Raji (cell line): ENCODE measurements around the gene PTER.

Experiments
- POLR2A ChIP-seq: IDR thresholded peaks from 2 replicates; pipeline ENCODE4 v1.6.1; 2011; ENCODE audit warnings: low read depth, low read length, control low read depth; ENCODE audit not compliant: insufficient read depth

The PTER gene

DNA sequence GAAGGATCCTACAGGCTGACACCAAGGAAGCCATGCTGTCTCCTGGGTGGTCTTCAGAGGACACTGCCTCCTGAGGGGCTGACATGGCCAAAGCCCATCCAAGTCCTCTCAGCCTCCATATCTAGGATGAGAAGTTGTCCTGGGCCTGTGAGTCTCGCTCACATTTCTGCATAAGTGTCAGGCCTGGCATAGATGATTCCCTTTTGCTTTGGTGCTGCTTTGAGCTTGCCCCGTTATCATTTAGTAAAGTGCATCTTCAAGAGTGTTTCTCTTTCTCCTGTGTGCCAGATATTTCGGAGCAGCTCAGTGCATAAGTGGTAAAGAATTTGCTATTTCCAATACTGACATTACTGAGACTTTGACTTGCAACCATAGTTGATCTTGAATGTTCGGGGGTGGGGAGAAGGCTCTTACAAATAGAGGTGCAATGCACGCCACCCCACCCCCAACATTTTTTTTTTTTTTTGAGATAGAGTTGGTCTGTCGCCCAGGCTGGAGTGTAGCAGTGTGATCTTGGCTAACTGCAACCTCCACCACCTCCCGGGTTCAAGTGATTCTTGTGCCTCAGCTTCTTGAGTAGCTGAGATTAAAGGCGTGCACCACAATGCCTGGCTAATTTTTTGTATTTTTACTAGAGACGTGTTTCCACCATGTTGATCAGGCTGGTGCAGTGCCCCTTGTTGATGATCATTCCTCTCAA is 9.1 kb downstream of the PTER start:
- TF ChIP-seq POLR2A, result no peak

DNA sequence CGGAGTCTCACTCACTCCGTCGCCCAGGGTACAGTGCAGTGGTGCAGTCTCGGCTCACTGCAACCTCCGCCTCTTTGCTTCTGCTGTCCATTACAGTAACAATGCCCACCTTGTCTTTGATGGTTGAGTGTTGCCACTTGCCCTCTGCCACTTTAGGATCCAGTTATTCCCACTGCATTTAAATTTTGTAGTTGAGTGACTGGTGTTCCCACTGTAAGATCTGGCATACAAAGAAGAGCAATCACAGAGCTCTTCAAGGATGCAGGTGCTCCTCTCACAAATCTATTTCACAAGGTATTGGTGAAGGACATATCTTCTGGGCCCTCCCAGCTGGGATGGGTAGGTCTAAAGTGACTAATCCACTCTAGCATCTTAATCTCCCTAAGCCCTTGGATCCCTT is 12.6 kb downstream of the PTER start:
- no peak for TF ChIP-seq POLR2A

DNA sequence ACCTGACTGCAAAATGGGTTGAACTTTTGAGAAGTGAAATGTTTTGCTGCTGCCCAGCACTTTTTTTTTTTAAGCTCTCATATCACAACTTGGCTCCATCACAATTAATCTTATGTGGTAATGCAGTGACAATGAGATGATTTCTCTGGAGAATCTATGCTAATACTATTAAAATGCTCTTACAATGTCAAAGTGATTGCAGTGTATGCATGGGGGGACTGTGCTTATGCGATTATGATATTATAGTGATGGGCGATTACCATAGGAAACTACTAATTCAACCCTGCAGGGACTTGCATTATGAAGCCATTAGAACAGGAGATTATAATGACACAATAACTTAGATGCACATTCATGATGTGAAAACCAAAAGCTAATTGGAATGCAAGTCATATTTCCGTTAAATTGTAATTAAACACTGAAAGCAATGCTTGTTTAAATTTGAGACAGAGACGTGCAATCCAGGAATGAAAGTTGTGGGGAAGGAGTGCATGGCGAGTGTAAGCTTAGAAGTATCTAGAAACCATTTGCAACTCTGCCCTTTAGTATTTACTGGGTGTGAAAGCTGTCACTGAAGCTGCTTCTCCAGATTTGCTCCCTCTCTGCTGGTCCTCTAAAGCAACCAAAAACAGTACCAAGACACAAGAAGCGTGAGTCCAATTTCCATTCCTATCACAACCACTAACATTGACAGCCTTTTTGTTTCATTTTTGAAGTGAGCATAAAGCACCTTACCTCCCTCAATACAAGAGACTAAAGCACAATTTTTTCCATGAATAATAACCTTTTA is 21.6 kb downstream of the PTER start:
- TF ChIP-seq POLR2A, result no peak

DNA sequence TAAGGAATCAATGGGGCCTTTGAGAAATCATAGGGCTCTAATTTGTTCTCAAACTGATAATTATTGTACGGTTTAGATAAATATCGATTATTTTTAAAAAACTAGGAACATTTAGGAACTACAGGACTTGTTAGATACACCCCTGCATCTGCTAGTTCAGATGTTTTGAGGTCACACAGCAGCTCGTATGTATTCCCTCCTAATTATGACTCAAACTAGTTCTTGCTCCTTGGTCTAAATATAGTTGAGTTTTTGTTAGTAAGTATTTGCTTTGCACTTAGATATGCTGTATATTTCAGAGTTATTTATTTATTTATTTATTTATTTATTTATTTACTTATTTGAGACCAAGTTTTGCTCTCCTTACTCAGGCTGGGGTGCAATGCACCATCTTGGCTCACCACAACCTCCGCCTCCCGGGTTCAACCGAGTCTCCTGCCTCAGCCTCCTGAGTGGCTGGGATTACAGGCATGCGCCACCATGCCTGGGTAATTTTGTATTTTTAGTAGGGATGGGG is 22.7 kb downstream of the PTER start:
- TF ChIP-seq POLR2A, result no peak

DNA sequence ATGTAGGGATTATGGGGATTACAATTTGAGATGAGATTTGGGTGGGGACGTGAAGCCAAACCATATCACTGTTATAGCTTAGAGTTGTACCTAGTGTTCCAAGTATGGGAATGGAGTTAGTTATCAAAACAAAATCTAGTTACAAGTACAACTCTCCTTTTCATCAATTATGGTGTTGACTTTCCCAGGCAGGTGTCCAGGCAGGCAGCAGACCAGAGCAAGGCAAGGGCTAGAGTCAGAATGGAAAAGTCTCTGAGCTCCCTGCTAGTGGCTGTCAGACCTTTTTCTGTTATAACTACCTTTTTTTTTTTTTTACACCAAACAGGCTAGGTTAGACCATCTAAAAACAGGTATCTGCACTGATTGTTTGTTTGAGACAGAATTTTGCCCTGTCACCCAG is 29.2 kb downstream of the PTER start:
- no peak for TF ChIP-seq POLR2A

DNA sequence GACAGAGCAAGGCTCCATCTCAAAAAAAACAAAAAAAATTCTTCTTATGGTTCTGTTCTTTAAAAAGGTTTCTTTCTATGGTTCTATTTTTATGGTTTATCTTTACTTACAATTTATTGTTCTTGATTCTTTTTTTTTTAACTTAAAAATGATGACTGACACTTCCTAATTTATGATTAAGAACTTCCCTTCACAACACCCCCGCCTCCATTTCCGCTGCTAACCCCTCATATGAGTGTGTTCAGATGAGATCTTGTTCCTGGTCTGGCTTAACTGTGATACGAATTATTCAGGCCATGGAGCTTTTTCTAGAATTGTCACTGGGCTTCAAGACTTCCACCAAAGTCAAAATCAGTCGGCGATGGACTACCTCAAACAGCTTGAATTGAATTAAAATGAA is 33.9 kb downstream of the PTER start:
- TF ChIP-seq POLR2A, result no peak

DNA sequence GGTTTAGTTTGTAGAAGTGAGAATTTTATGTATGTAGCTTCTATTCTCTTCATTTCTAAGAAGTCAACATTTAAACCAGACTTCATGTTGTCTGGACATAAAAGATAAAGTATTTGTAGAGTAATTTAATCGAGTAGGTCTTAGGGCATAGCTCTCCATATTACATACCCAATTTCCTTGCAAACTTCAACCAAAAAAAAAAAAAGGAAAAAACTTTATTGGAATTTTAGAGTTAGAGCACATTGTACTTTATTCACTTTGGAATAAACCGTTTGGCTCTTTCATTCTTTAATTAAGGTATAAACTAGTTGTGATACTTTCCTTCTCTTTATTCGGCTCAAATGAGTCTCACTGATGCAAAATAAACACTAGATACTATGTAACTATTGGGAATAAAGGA is 36.0 kb downstream of the PTER start:
- no peak for TF ChIP-seq POLR2A

DNA sequence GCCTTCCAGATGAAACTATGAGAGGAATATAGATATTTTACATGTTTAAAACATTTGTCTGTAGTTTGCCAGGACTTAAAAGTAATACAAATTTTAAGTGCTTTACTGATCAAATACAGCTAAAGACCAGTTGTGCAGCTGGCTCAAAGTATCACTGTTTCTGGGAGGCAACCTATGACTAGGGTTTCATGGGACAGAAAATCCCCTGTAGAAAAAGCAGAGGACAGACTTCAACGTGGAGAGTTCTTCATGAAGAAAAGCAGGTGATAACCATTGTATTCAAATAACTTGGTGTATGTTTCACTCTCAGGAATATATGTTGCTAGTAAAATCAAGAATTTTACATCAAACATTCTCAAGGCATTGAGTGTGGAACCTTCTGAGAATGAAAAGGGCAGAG is 40.9 kb downstream of the PTER start:
- TF ChIP-seq POLR2A, result no peak

DNA sequence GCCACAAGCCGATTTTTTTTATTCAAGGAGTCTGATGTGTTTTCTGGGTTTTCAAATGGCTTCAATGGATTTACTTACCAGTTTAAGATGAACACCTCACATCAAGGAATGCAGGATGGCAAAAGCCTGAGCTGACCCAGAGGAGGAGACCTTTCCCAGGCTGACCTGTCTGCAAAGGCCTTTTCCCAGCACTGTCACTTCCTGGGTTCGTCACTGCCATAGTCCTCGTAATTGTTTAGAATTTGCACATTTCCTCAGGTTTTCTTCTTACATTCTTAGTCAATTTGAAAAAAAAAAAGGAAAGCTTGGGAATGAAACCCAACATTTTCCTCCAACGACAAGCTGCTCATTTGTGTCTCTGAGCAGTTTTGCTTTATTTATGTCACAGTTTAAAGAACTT is 42.0 kb downstream of the PTER start:
- no peak for TF ChIP-seq POLR2A

DNA sequence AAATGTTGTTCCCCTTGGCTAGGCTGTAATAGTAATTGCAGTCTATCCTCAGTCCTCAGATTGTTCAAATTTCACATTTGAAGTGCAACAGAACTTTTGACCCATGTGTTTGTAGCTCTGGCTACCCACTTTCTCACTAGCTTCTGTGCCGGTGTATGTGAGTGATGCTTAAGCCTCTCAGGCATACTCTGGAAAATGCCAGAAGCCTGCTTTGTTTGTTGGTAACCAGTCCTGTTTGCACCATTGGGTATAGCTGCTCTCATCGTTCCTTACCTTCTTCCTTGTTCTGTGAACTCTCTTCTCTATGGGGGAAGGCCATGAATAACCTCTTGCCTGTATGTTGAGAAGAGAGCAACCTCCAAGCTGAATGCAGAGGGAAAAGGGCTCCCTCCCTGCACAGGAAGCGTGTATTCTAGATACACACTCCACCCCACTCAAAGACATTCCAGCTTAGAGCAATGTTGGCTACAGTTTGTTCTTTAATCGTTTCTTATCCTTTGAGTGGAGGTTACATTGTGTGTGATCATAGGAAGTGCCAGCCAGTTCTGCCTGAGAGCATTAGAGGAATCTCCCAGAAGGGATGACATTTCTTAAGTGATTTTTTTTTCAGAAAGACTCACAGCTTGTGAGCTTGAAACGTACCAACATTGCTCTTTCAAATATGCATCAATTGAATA is 44.4 kb downstream of the PTER start:
- TF ChIP-seq POLR2A, result no peak

DNA sequence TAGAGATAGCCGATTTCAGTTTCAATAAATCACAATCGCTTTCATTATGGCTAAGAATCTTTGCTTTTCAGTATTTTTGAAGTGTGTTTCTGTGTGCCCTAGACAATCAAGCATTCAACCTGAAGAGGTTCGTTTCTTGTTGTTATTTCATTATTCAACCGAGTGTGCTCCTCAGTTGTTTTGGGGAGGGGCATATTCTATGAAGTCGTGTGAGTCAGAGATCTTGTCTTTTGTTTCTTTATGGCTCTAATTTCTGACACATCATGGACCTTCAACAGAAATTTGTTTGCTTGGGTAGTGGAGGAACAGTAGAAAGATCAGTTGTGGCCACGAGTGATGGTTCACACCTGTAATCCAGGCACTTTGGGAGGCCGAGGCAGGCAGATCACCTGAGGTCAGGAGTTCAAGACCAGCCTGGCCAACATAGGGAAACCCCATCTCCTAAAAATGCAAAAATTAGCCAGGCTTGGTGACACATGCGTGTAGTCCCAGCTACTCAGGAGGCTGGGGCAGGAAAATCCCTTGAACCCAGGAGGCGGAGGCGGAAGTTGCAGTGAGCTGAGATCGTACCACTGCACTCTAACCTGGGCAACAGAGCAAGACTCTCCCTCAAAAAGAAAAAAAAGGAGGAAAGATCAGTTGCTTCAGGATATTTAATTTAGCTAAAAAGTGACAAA is 46.6 kb downstream of the PTER start:
- TF ChIP-seq POLR2A, result no peak

DNA sequence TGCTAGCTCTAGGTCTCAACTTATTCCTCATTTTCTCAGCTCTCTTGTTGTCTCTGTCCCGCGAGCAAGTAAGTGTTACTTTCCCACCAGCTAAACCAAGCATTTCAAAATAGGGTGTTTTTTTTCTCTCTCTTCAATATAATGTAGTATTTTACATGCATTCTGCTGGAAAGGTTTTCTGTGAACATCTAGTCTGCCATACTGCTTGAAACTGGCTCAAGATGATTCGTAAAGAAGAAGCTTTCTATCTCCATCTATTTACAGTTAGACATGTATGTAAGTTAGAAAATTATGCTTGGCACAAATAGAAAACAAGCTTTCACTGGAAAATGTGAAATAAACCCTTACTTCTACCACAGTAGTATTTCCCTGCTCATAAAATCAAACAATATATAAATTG is 53.7 kb downstream of the PTER start:
- TF ChIP-seq POLR2A, result no peak

DNA sequence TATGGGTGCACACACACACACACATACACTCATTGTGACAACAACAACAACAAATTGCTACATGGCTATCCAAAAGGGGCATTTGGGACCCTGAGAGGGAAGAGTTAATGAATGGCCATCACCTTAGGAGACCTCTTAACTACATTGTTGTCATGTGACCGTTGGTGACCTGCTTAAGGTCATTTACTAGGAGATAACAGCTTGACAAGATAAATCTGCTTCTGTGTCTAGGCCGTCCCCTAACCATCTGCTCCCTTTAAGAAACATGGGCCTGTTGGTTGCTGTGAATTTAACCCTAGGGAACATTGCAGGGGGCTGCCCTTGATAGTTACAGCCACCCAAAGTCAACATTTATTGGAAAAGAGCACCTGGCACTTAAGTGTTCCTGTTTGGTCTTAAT is 55.1 kb downstream of the PTER start:
- TF ChIP-seq POLR2A, result no peak

DNA sequence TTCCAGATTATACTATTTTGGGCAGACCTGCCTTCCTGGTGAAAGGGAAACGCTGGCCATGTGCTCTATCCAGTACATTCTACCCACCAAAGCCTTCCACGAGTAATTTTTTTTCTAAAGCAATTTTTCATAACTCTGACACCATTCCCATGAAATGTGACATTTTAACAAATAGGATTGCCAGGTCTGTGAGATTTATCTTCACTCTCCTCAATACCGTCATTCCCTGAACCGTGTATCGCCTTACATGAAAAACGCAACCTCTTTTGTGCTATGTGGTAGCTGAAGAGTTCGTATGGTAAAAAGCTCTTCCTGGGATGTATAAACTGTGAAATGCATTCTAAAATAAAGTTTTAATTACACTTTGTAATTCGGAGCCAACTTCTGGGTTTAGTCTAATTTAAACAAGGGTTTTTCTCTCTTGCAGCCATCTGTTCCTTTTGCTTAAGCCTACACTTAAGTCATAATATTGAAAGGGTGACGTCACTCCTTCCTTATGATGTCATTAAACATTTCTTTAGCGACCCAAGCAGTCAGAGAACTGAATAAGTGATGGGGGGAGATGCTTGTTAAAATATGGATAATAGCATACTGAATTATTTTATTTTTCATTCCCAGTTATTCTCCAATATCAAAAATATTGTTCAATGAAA is 57.2 kb downstream of the PTER start:
- no peak for TF ChIP-seq POLR2A

DNA sequence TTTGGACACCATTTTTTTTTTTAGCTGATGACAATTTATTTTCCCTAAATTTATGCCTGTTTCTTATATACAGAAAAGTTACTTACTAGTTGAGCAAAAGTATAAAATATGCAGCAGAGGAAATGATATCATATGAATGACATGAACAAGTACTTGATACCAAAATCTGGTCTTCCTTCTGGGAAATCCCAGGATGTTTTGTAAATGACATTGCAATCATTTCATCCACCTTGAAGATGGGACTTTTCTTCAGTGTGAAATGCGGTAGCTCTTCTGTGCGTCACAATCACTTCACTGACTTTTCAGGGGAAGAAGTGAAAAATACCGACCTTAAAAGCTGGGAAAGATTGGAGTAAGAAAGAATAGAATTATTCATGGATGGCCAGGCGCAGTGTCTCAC is 61.1 kb downstream of the PTER start:
- no peak for TF ChIP-seq POLR2A

DNA sequence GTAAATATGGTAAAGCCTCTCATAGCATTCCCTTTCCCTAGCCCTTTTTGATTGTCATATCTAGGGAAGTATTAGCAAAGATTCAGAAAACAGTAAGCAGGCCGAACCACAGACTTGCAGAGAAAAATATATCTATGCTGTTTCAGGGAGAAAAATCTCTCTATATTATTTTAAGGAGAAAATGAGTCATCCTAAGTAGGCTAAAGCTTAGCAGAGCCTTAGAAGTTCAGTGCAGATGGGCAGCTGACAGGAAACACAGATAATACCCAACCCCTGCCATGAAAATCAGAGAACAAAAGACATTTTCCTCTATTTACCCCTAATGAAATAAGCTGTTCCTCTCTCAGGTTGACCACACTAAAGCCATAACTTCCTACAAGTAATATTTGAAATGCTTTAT is 68.4 kb downstream of the PTER start:
- TF ChIP-seq POLR2A, result no peak

DNA sequence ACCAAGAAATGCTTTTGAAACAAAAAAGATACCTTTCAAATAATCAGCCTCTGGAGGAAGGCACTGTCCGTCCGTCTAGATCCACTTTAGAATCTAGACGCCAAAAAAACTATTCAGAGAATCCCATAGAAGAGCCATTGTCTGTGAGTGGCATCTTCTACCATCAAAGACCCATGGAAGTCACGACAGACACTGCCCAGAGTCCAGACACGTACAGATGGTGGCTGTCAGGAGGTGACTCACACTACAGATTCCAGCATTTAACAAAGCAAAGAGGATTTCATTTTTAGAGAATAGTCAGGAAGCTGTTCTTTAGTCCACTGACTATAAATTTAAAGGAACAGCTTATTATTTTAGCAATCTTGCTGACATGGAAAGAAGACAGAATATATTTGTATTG is 73.2 kb downstream of the PTER start:
- no peak for TF ChIP-seq POLR2A
